PC-9 (cell line): Measurements from ENCODE around the gene MYLK.

Experiments
- CTCF ChIP-seq: fragments of 200-600 bp; sonication (generic); conservative IDR thresholded peaks from 2 replicates; pipeline ENCODE4 v1.6.1; 2017; ENCODE audit warnings: mixed run types, antibody characterized with exemption, mild to moderate bottlenecking, moderate library complexity
- EZH2 ChIP-seq: fragments of 200-600 bp; sonication (generic); IDR thresholded peaks from 2 replicates; pipeline ENCODE4 v1.8.0; 2017; ENCODE audit warnings: antibody characterized with exemption, low read depth

DNA sequence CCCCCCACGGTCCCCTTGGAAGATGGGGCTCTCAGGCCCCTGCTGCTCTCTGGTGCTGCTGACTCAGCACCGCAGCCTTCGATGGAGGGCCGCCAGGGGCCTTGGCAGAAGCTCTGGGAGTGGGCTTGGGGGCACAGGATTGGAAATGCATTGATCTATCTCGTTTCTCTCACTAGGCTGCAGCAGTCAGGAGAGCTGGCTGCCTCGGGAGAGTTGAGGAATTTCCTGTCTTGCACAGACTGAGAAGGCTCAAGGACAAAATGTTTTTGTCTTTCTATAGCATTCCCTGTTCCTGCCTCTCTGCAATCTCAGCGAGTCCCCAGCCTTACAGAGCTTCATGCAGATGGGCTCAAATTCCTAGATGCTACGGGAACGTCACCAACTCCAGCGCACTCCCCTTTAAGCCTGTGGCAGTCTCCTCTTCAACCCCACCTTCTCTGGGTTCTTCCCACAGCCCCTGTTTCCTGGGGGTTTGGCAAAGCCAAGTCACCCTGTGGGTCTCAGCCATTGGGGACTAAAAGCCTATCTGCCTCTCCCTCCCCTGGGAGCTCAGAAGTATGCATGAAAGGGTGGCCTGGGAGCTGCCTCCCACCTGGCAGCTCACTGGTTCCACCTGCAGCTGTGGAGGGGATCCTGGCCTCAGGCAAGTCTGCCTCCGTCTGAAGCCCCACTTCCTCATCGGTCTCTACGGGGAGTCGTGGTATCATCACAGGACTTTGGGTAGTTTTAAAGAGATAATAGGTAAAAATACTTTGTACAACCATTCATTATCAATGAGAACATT, 171.9 kb downstream of the MYLK start:
- TF ChIP-seq CTCF: no peak
- TF ChIP-seq EZH2: no peak
